Vagina (tissue), 2 donors: ENCODE data around the gene FNDC11. TPM values are rescaled to one million over a fixed set of nuclear protein-coding genes. Genes with fewer than 3 reads are reported as not detected.

Experiments
- DNase-seq, 2 donors: peaks; one replicate each; pipeline ENCODE4 v3.0.0-alpha.2; 2017; ENCODE audit errors: extremely low spot score in 2 of 2
- H3K27ac ChIP-seq: fragments of 200-600 bp; sonication (generic); one replicate; pipeline ENCODE4 v1.5.1; 2019
- H3K27me3 ChIP-seq: fragments of 200-600 bp; sonication (generic); one replicate; pipeline ENCODE4 v1.5.1; 2019
- H3K36me3 ChIP-seq, 2 donors: fragments of 200-600 bp; sonication (generic); one replicate each; pipeline ENCODE4 v1.5.1; 2017 to 2019
- H3K4me1 ChIP-seq: fragments of 200-600 bp; sonication (generic); one replicate; pipeline ENCODE4 v1.5.1; 2019
- H3K4me3 ChIP-seq, 2 donors: fragments of 200-600 bp; sonication (generic); 1 replicate in 1 of 2; 2 replicates in 1 of 2; pipeline ENCODE4 v1.5.1; 2016 to 2019
- H3K9me3 ChIP-seq: fragments of 200-600 bp; sonication (generic); one replicate; pipeline ENCODE4 v1.5.1; 2019
- CTCF ChIP-seq, 3 experiments: fragments of 450-650 bp in 2 of 3; fragments of 200-600 bp in 1 of 3; sonication (generic) in 1 of 3; IDR thresholded peaks; one replicate each; pipeline ENCODE4 v1.5.1; 2017 to 2019; ENCODE audit warnings: antibody characterized with exemption in 3 of 3, mild to moderate bottlenecking in 2 of 3, moderate library complexity in 2 of 3
- POLR2A ChIP-seq, 2 donors: fragments of 450-650 bp; IDR thresholded peaks; one replicate each; pipeline ENCODE4 v1.6.1; 2017; ENCODE audit warnings: antibody characterized with exemption in 2 of 2, mild to moderate bottlenecking in 2 of 2, moderate library complexity in 2 of 2
- POLR2AphosphoS5 ChIP-seq, 2 donors: sonication (generic); formaldehyde crosslinking; IDR thresholded peaks; one replicate each; pipeline ENCODE4 v1.9.0; 2017; ENCODE audit warnings: antibody characterized with exemption in 2 of 2, mild to moderate bottlenecking in 2 of 2, low read depth in 1 of 2; ENCODE audit not compliant: insufficient read depth in 1 of 2
- intact Hi-C: fragments of 100-400 bp; cut with DNase I; formaldehyde crosslinking; loops from one replicate; pipeline ENCODE4 v1.15.1; 2023
- total RNA-seq: library from RNA; depleted of rRNA; stranded (reverse); fragments of >200 nt; gene quantifications from one replicate; pipeline ENCODE4 v1.2.3, GENCODE V29; 2016

The FNDC11 gene
- total RNA-seq, 1 donor from 2014 or later: not detected

- Histone ChIP-seq H3K36me3 (peaks cover 0 to 32% of the 10 kb centered on the region in 2 donors), H3K4me1 (no peaks in the 10 kb centered on the region), H3K27me3 (no peaks in the 10 kb centered on the region), H3K9me3 (no peaks in the 10 kb centered on the region), H3K4me3 (no peak overlapping the region), H3K27ac (no peak overlapping the region)
- DNase-seq: no peak
- no peak for TF ChIP-seq CTCF (IDR thresholded peaks at IDR 0.05)
- no peak for TF ChIP-seq POLR2AphosphoS5 (IDR thresholded peaks at IDR 0.05; ENCODE audit: insufficient read depth in 1 of 2, low read depth in 1 of 2)
- TF ChIP-seq POLR2A (IDR thresholded peaks at IDR 0.05): no peak
- intact Hi-C loops: no loop called here
Observed at GRCh38 chr20:63587776-63588591, 34.0 kb downstream of the FNDC11 start.

DNA sequence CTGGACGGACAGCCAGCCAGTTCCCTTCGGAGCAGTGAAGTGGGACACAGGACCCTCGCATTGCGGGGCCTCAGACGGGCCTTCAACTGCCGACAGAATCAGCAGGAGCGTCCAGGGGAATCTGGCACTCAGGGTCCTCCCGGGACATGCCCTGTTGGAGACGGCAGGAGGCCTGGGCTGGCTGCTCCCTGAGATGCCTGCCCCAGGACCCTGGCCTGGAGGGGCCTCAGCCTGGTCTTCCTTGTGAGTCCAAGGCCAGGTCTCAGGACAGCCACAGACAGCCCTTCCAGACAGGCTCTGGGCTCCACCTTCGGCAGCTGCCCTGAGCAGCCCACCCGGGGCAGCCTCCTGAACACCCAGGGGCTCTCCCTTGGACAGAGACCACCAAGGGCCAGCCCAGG lies 34.7 kb downstream of the FNDC11 start:
- H3K27me3 ChIP-seq: no peaks in the 10 kb centered on the region
- no peak for DNase-seq
- TF ChIP-seq POLR2AphosphoS5 (IDR thresholded peaks at IDR 0.05; ENCODE audit: insufficient read depth in 1 of 2, low read depth in 1 of 2) (no peak), POLR2A (IDR thresholded peaks at IDR 0.05) (no peak), CTCF (IDR thresholded peaks at IDR 0.05) (no peak)
- no peaks in the 10 kb centered on the region for H3K9me3 ChIP-seq
- H3K36me3 ChIP-seq: peaks cover 0 to 37% of the 10 kb centered on the region in 2 donors
- no peaks in the 10 kb centered on the region for H3K4me1 ChIP-seq
- intact Hi-C loops: no loop called here
- H3K27ac ChIP-seq: no peak overlapping the region
- H3K4me3 ChIP-seq: no peak overlapping the region

DNA sequence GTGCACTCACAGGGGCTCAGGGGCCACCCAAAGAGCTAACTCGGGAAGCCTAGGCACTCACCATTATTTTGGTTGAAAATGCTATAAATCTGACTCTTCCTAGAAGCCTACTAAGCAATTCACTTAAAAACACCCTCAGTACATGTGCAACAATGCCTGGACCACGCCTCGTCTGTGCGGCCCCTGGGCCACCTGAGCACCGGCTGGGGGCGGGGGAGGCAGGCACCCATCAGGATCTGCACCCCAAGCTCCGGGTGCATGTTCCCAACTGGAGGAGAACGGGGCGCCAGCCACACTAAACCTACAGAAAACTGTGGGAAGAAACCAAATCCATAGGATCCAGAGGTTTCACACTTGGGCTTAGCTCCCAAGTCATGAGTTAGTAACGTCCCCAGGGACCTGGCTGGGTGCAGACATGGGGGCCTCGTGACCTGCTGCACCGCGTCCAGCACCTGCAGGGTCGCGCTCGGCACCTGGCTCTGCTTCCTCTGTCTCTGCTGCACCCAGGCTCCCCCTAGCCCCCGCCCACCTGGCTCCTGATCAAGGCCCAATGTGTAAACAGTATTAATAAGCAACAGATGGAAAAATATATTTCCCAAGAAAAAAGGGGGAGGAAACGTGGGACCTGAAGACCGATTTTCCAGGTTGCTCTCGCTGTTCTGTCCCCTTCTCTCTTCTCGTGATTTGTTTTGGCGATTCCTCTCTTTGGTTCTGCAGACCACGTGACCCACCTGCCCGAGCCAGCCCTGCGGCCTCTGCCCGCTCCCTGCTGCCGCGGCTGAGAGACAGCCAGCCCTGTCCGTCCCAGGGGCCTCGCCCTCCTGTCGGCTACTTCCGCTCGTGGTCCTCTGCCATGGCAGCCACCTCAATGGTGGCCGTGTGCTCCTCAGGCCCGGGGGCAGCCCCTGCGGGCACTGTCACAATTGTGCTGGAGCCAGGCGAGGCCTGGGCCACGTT lies 35.6 kb downstream of the FNDC11 start:
- intact Hi-C loops: no loop called here
- no peaks in the 10 kb centered on the region for H3K9me3 ChIP-seq
- no peak overlapping the region for H3K27ac ChIP-seq
- no peak for DNase-seq
- H3K4me1 ChIP-seq: no peaks in the 10 kb centered on the region
- H3K27me3 ChIP-seq: no peaks in the 10 kb centered on the region
- TF ChIP-seq POLR2A (IDR thresholded peaks at IDR 0.05) (no peak), POLR2AphosphoS5 (IDR thresholded peaks at IDR 0.05; ENCODE audit: insufficient read depth in 1 of 2, low read depth in 1 of 2) (no peak), CTCF (IDR thresholded peaks at IDR 0.05) (no peak)
- H3K36me3 ChIP-seq: peaks cover 0 to 37% of the 10 kb centered on the region in 2 donors
- no peak overlapping the region for H3K4me3 ChIP-seq

- no peaks in the 10 kb centered on the region for H3K4me1 ChIP-seq
Observed at GRCh38 chr20:63590218-63591146, 36.5 kb downstream of the FNDC11 start.

More at GRCh38 chr20:63590218-63591146, 36.5 kb downstream of the FNDC11 start:
- DNase-seq: no peak
- Histone ChIP-seq H3K9me3 (no peaks in the 10 kb centered on the region), H3K4me3 (no peak overlapping the region), H3K27me3 (no peaks in the 10 kb centered on the region), H3K27ac (no peak overlapping the region), H3K36me3 (peaks cover 0 to 39% of the 10 kb centered on the region in 2 donors)
- TF ChIP-seq CTCF (IDR thresholded peaks at IDR 0.05) (no peak), POLR2AphosphoS5 (IDR thresholded peaks at IDR 0.05; ENCODE audit: insufficient read depth in 1 of 2, low read depth in 1 of 2) (no peak), POLR2A (IDR thresholded peaks at IDR 0.05) (no peak)
- intact Hi-C loops: no loop called here
